Stimulated activated CD8-positive, alpha-beta memory T cell treated with anti-CD3 and anti-CD28 coated beads, Interleukin-4, amount 100 ng/mL, for 1 hour (primary cell): ENCODE results near the gene ZNF121.
A peak's percentile ranks its signal among the peaks of the same experiment; 100 is the strongest.
"Not testable (repeated sequence)": the region's sequence is repeated elsewhere in the genome, so short reads cannot be mapped to it uniquely, and the experiment has no call there.

Source experiments
- DNase-seq, 2 donors: peaks; one replicate each; pipeline ENCODE4 v3.0.0-alpha.2; 2020; ENCODE audit warnings: low read depth in 2 of 2, low spot score in 1 of 2

ZNF121 gene

GRCh38 chr19:9584073-9584833 lies at the start of gene ZNF121:
Gene ZNF121 (minus strand): TSS chr19:9584504. CDS start chr19:9568097, 16,407 bp downstream.
- DNase-seq: peak; percentile 49 to 67

GRCh38 chr19:9627856-9628255 lies 43.6 kb upstream of the ZNF121 start:
- no peak for DNase-seq

- DNase-seq: no peak
Observed at GRCh38 chr19:9622531-9622930, 38.2 kb upstream of the ZNF121 start.

- peak; percentile 83 to 84 for DNase-seq
Observed at GRCh38 chr19:9621156-9622037, 37.1 kb upstream of the ZNF121 start, which contains the start of gene ZNF561. Gene ZNF561 (minus strand): TSS chr19:9621232. CDS start chr19:9619456, 1,776 bp downstream.

- DNase-seq: no peak
Observed at GRCh38 chr19:9620842-9621155, 36.5 kb upstream of the ZNF121 start.

- no peak for DNase-seq
Observed at GRCh38 chr19:9615844-9616243, 31.5 kb upstream of the ZNF121 start.

GRCh38 chr19:9610484-9611113 lies 26.3 kb upstream of the ZNF121 start:
- DNase-seq: no peak

- no peak for DNase-seq
Observed at GRCh38 chr19:9608912-9609311, 24.6 kb upstream of the ZNF121 start.

GRCh38 chr19:9597027-9597426 lies 12.7 kb upstream of the ZNF121 start:
- no peak for DNase-seq

GRCh38 chr19:9586764-9587163 lies 2.5 kb upstream of the ZNF121 start:
- DNase-seq: peak; percentile 40 to 58

GRCh38 chr19:9582081-9582725 lies 2.1 kb downstream of the ZNF121 start:
- DNase-seq: not testable (repeated sequence)

- DNase-seq: no peak
Observed at GRCh38 chr19:9580728-9581127, 3.6 kb downstream of the ZNF121 start.

GRCh38 chr19:9570255-9570654 lies 14.0 kb downstream of the ZNF121 start:
- DNase-seq: no peak

GRCh38 chr19:9566729-9567128 lies 17.6 kb downstream of the ZNF121 start:
- no peak for DNase-seq

- DNase-seq: no peak
Observed at GRCh38 chr19:9565900-9566705, 18.2 kb downstream of the ZNF121 start.

GRCh38 chr19:9552536-9553274 lies 31.6 kb downstream of the ZNF121 start:
- no peak for DNase-seq

GRCh38 chr19:9547870-9548269 lies 36.4 kb downstream of the ZNF121 start:
- DNase-seq: no peak

- DNase-seq: not testable (repeated sequence)
Observed at GRCh38 chr19:9541281-9541680, 43.0 kb downstream of the ZNF121 start.

GRCh38 chr19:9539921-9540320 lies 44.4 kb downstream of the ZNF121 start:
- DNase-seq: not testable (repeated sequence)

- not testable (repeated sequence) for DNase-seq
Observed at GRCh38 chr19:9539201-9539600, 45.1 kb downstream of the ZNF121 start.
